ENCODE results near the gene B4GALT6. TPM values are rescaled to one million over a fixed set of nuclear protein-coding genes. Genes with fewer than 3 reads are reported as not detected.

B4GALT6 gene
- total RNA-seq, 1 experiment from 2014 or later, result 16.1 TPM

DNA sequence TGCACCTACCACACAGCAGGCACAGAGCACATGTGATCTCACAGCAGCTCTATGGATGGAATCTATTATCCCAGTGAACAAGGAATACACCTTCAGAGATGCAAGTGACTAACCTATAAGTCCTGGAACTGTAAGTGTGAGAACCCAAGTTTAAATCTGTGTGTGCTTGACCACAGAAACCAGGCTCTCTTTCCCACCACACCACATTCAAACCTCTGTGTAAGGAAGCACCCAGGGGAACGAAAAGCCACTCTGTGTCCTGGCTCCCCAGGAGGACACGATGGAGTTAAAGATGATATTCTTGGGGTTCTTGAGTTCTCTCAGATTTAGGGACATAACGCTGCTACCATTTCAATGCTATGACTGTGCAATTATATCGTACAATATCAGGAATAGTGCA lies 53.8 kb downstream of the B4GALT6 start:
- no peaks in the 10 kb centered on the region for H3K79me2 ChIP-seq (ENCODE audit: insufficient read depth, low read length)
- CTCF ChIA-PET, result no interaction called here
- no peaks in the 10 kb centered on the region for H3K36me3 ChIP-seq (ENCODE audit: control insufficient read depth in 1 of 2, insufficient read depth in 2 of 2, low read length in 2 of 2)
- no peak overlapping the region for H3K4me3 ChIP-seq (replicated peaks in 1 of 2; ENCODE audit: low read depth in 1 of 2, low read length in 2 of 2)
- BruUV-seq (replicated peaks), result no TSS peak
- no peaks in the 10 kb centered on the region for H4K20me1 ChIP-seq (ENCODE audit: insufficient read depth)
- TF ChIP-seq ZNF274 (IDR thresholded peaks at IDR 0.05; ENCODE audit: low read depth, low read length) (no peak), EZH2 (IDR thresholded peaks at IDR 0.05) (no peak), SIN3A (IDR thresholded peaks at IDR 0.05; ENCODE audit: low read depth) (no peak), POLR2AphosphoS5 (IDR thresholded peaks at IDR 0.05; ENCODE audit: low read depth, low read length) (no peak), CEBPB (IDR thresholded peaks at IDR 0.05; ENCODE audit: low read depth) (no peak), POLR2A (IDR thresholded peaks at IDR 0.05; ENCODE audit: borderline replicate concordance, extremely low read depth, insufficient read depth, insufficient read length) (no peak)
- TF ChIP-seq, protein P1, sequence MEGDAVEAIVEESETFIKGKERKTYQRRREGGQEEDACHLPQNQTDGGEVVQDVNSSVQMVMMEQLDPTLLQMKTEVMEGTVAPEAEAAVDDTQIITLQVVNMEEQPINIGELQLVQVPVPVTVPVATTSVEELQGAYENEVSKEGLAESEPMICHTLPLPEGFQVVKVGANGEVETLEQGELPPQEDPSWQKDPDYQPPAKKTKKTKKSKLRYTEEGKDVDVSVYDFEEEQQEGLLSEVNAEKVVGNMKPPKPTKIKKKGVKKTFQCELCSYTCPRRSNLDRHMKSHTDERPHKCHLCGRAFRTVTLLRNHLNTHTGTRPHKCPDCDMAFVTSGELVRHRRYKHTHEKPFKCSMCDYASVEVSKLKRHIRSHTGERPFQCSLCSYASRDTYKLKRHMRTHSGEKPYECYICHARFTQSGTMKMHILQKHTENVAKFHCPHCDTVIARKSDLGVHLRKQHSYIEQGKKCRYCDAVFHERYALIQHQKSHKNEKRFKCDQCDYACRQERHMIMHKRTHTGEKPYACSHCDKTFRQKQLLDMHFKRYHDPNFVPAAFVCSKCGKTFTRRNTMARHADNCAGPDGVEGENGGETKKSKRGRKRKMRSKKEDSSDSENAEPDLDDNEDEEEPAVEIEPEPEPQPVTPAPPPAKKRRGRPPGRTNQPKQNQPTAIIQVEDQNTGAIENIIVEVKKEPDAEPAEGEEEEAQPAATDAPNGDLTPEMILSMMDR (IDR thresholded peaks at IDR 0.05 in 2 of 3, conservative IDR thresholded peaks at IDR 0.05 in 1 of 3; ENCODE audit: borderline replicate concordance in 1 of 3, insufficient read depth in 1 of 3, low read depth in 2 of 3, low read length in 2 of 3), result no peak
- TF ChIP-seq, protein P2, sequence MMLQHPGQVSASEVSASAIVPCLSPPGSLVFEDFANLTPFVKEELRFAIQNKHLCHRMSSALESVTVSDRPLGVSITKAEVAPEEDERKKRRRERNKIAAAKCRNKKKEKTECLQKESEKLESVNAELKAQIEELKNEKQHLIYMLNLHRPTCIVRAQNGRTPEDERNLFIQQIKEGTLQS (IDR thresholded peaks at IDR 0.05), result no peak
- TF ChIP-seq, protein P3, sequence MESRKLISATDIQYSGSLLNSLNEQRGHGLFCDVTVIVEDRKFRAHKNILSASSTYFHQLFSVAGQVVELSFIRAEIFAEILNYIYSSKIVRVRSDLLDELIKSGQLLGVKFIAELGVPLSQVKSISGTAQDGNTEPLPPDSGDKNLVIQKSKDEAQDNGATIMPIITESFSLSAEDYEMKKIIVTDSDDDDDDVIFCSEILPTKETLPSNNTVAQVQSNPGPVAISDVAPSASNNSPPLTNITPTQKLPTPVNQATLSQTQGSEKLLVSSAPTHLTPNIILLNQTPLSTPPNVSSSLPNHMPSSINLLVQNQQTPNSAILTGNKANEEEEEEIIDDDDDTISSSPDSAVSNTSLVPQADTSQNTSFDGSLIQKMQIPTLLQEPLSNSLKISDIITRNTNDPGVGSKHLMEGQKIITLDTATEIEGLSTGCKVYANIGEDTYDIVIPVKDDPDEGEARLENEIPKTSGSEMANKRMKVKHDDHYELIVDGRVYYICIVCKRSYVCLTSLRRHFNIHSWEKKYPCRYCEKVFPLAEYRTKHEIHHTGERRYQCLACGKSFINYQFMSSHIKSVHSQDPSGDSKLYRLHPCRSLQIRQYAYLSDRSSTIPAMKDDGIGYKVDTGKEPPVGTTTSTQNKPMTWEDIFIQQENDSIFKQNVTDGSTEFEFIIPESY (IDR thresholded peaks at IDR 0.05; ENCODE audit: extremely low read depth, insufficient replicate concordance, low read length), result no peak
- TF ChIP-seq, protein P4, sequence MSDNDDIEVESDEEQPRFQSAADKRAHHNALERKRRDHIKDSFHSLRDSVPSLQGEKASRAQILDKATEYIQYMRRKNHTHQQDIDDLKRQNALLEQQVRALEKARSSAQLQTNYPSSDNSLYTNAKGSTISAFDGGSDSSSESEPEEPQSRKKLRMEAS (IDR thresholded peaks at IDR 0.05), result no peak
- TF ChIP-seq, protein P5, sequence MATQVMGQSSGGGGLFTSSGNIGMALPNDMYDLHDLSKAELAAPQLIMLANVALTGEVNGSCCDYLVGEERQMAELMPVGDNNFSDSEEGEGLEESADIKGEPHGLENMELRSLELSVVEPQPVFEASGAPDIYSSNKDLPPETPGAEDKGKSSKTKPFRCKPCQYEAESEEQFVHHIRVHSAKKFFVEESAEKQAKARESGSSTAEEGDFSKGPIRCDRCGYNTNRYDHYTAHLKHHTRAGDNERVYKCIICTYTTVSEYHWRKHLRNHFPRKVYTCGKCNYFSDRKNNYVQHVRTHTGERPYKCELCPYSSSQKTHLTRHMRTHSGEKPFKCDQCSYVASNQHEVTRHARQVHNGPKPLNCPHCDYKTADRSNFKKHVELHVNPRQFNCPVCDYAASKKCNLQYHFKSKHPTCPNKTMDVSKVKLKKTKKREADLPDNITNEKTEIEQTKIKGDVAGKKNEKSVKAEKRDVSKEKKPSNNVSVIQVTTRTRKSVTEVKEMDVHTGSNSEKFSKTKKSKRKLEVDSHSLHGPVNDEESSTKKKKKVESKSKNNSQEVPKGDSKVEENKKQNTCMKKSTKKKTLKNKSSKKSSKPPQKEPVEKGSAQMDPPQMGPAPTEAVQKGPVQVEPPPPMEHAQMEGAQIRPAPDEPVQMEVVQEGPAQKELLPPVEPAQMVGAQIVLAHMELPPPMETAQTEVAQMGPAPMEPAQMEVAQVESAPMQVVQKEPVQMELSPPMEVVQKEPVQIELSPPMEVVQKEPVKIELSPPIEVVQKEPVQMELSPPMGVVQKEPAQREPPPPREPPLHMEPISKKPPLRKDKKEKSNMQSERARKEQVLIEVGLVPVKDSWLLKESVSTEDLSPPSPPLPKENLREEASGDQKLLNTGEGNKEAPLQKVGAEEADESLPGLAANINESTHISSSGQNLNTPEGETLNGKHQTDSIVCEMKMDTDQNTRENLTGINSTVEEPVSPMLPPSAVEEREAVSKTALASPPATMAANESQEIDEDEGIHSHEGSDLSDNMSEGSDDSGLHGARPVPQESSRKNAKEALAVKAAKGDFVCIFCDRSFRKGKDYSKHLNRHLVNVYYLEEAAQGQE (IDR thresholded peaks at IDR 0.05; ENCODE audit: low read depth), result no peak
- ATAC-seq (no peak), DNase-seq (ENCODE audit: low read depth, low spot score) (no peak)
- no peaks in the 10 kb centered on the region for H3K4me1 ChIP-seq (ENCODE audit: control insufficient read depth in 1 of 2, insufficient read depth in 2 of 2, low read length in 2 of 2)
- H3K9me3 ChIP-seq (ENCODE audit: control insufficient read depth in 1 of 2, insufficient read depth in 1 of 2, low read depth in 1 of 2, low read length in 2 of 2), result no peaks in the 10 kb centered on the region
- intact Hi-C loops (cut with micrococcal nuclease), result no loop called here
- RAD21 ChIA-PET (ENCODE audit: low non-redundant PET in 1 of 2, low total read pairs in 2 of 2, uncharacterized antibody in 2 of 2, unreplicated experiment in 2 of 2), result no interaction called here
- no peak overlapping the region for H3K9ac ChIP-seq (ENCODE audit: low read length)
- no peaks in the 10 kb centered on the region for H3K27me3 ChIP-seq (ENCODE audit: insufficient read depth, low read length)
- H2AFZ ChIP-seq (ENCODE audit: low read depth, low read length, poor library complexity, severe bottlenecking), result no peak overlapping the region
- H3K4me2 ChIP-seq (ENCODE audit: low read length), result no peak overlapping the region
- H3K9me2 ChIP-seq (ENCODE audit: insufficient read depth), result no peaks in the 10 kb centered on the region
- H3K27ac ChIP-seq (ENCODE audit: low read depth, low read length), result no peak overlapping the region
- POLR2A ChIA-PET, result no interaction called here
